Measurements from ENCODE around the gene MXRA8. TPM values are rescaled to one million over a fixed set of nuclear protein-coding genes. Genes with fewer than 3 reads are reported as not detected.

MXRA8 gene
- total RNA-seq, 1 experiment from 2014 or later = 9.6 TPM

DNA sequence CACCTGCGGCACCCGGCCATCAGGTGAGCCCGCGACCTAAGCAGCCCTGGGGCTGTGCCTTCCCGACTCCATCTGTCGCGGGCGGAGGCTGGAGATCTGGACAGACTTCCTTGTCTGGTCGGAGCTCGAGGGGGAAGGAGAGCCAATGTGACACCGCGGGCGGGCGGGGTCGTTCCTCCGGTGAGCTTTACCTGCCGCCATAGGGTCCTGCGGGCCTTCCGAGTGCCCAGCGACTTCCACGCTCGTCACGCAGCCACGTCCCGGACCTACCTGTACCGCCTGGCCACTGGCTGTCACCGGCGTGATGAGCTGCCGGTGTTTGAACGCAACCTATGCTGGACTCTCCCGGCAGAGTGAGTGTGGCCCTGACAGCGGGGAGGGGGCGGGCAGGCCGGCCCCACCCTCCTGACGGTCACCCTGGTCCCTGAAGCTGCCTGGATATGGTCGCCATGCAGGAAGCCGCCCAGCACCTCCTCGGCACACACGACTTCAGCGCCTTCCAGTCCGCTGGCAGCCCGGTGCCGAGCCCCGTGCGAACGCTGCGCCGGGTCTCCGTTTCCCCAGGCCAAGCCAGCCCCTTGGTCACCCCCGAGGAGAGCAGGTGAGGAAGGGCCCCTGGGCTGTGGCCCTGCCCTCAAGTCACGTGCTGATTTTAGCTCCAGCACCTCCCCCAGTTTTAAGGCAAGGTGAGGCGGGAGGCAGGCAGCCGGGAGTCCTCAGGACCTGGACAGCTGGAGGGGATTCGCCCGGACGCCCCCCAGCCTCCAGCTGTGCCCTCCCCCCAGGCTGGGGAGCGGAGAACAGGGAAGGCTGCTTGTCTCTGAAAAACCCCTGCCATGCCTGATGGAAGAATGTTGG lies 48.9 kb downstream of the MXRA8 start:
- no peak overlapping the region for H2BK5ac ChIP-seq (ENCODE audit: insufficient read length, low read length)
- no peak overlapping the region for H3T11ph ChIP-seq (ENCODE audit: low read length)
- H3K27ac ChIP-seq (ENCODE audit: insufficient read length, low read depth, low read length) = no peak overlapping the region
- H3K9ac ChIP-seq (ENCODE audit: extremely low read depth, insufficient read length, low read length) = peak overlapping the region; percentile 33
- Mint-ChIP-seq H3K27ac (no peak overlapping the region), H3K4me3 (peak overlapping the region; percentile 80 to 82), H3K4me1 (peaks cover 16 to 29% of the 10 kb centered on the region in 2 experiments), H3K9me3 (no peaks in the 10 kb centered on the region; a peak in 1 of 5 replicates), H3K27me3 (ENCODE audit: low read depth) (peaks cover 3% of the 10 kb centered on the region; the same call in 1 of the 2 replicates), H3K36me3 (ENCODE audit: insufficient read depth in 1 of 3, low read depth in 3 of 3) (peaks cover 4 to 26% (median 20%) of the 10 kb centered on the region in 3 experiments)
- peaks cover 15% of the 10 kb centered on the region for H3K23me2 ChIP-seq (ENCODE audit: insufficient read length, low read depth, low read length, poor library complexity, severe bottlenecking)
- TF ChIP-seq, protein P1, sequence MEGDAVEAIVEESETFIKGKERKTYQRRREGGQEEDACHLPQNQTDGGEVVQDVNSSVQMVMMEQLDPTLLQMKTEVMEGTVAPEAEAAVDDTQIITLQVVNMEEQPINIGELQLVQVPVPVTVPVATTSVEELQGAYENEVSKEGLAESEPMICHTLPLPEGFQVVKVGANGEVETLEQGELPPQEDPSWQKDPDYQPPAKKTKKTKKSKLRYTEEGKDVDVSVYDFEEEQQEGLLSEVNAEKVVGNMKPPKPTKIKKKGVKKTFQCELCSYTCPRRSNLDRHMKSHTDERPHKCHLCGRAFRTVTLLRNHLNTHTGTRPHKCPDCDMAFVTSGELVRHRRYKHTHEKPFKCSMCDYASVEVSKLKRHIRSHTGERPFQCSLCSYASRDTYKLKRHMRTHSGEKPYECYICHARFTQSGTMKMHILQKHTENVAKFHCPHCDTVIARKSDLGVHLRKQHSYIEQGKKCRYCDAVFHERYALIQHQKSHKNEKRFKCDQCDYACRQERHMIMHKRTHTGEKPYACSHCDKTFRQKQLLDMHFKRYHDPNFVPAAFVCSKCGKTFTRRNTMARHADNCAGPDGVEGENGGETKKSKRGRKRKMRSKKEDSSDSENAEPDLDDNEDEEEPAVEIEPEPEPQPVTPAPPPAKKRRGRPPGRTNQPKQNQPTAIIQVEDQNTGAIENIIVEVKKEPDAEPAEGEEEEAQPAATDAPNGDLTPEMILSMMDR (conservative IDR thresholded peaks at IDR 0.05) = no peak
- no peaks in the 10 kb centered on the region for H3K9me3 ChIP-seq (ENCODE audit: control insufficient read depth, low read depth, low read length)
- H2BK15ac ChIP-seq (ENCODE audit: low read depth, low read length) = no peak overlapping the region
- no peak overlapping the region for H3K4ac ChIP-seq (ENCODE audit: low read depth, low read length)
- no peak overlapping the region for H4K8ac ChIP-seq (replicated peaks; ENCODE audit: insufficient read length, low read depth, low read length)
- H2BK20ac ChIP-seq (ENCODE audit: low read depth, low read length, poor library complexity, severe bottlenecking) = no peak overlapping the region
- H4K5ac ChIP-seq (ENCODE audit: insufficient read length, low read depth, low read length) = no peak overlapping the region
- no peak overlapping the region for H3K14ac ChIP-seq (ENCODE audit: insufficient read depth, low read length)
- peak overlapping the region; percentile 46 for H3K4me2 ChIP-seq (ENCODE audit: insufficient read depth, insufficient read length, low read length)
- no peaks in the 10 kb centered on the region for H3K27me3 ChIP-seq (ENCODE audit: insufficient read depth, low read length)
- H3K56ac ChIP-seq (ENCODE audit: insufficient read length, low read depth, low read length) = no peak overlapping the region
- no peaks in the 10 kb centered on the region for H4K20me1 ChIP-seq (ENCODE audit: control insufficient read depth, insufficient read depth, insufficient read length)
- no CpG with 5 or more reads among the region's 57 CpGs for WGBS (ENCODE audit: extremely low coverage, insufficient read length, low lambda C conversion rate)
- no peak overlapping the region for H2BK12ac ChIP-seq (ENCODE audit: insufficient read length, low read depth, low read length)
- no peak overlapping the region for H3K18ac ChIP-seq (ENCODE audit: insufficient read length, low read depth, low read length)
- H2BK120ac ChIP-seq (ENCODE audit: low read depth, low read length, poor library complexity, severe bottlenecking) = no peak overlapping the region
- H3K4me1 ChIP-seq (ENCODE audit: insufficient read depth, low read length) = peaks cover 5% of the 10 kb centered on the region; the same call in 1 of the 2 replicates
- H2AFZ ChIP-seq (ENCODE audit: low read length) = no peak overlapping the region
- no peak overlapping the region for H3K23ac ChIP-seq (ENCODE audit: insufficient read length, low read depth, low read length)
- no peaks in the 10 kb centered on the region for H3K79me2 ChIP-seq (ENCODE audit: insufficient read depth, low read length)
- H4K91ac ChIP-seq (ENCODE audit: insufficient read length, low read depth, low read length) = no peak overlapping the region
- DNase-seq = peak; percentile 62
- no peak overlapping the region for H2AK5ac ChIP-seq (ENCODE audit: insufficient read length, low read length)
- H3K79me1 ChIP-seq (ENCODE audit: insufficient read depth, low read depth, low read length, poor library complexity, severe bottlenecking) = no peaks in the 10 kb centered on the region

Measured in H9 (cell line).